Esophagus squamous epithelium (tissue), 4 donors: ENCODE results near the gene SMPD3.

Experiments
- CTCF ChIP-seq, 6 experiments: fragments of 450-650 bp in 4 of 6; fragments of 200-600 bp in 2 of 6; sonication (generic) in 2 of 6; IDR thresholded peaks; one replicate each; pipeline ENCODE4 v1.5.1; 2016 to 2019; ENCODE audit warnings: antibody characterized with exemption in 6 of 6, mild to moderate bottlenecking in 4 of 6, moderate library complexity in 4 of 6
- POLR2A ChIP-seq, 4 donors: fragments of 450-650 bp; IDR thresholded peaks; one replicate each; pipeline ENCODE4 v1.6.1; 2017; ENCODE audit warnings: antibody characterized with exemption in 4 of 4, mild to moderate bottlenecking in 4 of 4, moderate library complexity in 3 of 4

- TF ChIP-seq CTCF (IDR thresholded peaks at IDR 0.05), result no peak
- TF ChIP-seq POLR2A (IDR thresholded peaks at IDR 0.05), result no peak
Measured at GRCh38 chr16:68403704-68404103, 44.6 kb downstream of the SMPD3 start.
